ENCODE results near the gene AARS2. TPM values are rescaled to one million over a fixed set of nuclear protein-coding genes. Genes with fewer than 3 reads are reported as not detected.

The AARS2 gene
- polyA plus RNA-seq, 2 of the 4 experiments (the other 2 are of a cell fraction) = 4.3 to 6.2 TPM

GRCh38 chr6:44284867-44285266 is 28.3 kb downstream of the AARS2 start:
- Histone ChIP-seq H3K9me3 (no peaks in the 10 kb centered on the region), H3K4me1 (no peaks in the 10 kb centered on the region), H3K27ac (no peak overlapping the region), H3K4me2 (no peak overlapping the region), H3K4me3 (no peak overlapping the region)
- ChIA-PET POLR2A (no interaction called here), CTCF (interaction anchor here (1.8 to 5.4 kb wide), 3 partner anchors 17 to 28 kb away, joined by 7 to 25 read pairs (median 7); partner anchors contain the start of gene AARS2)
- WGBS (ENCODE audit: missing lambda C conversion rate) = 0% methylated on average over 4 of the region's 4 CpGs
- ATAC-seq = no peak
- DNase-seq (ENCODE audit: low read depth in 1 of 2, low spot score in 1 of 2) = no peak
- TF ChIP-seq BCL3 (IDR thresholded peaks at IDR 0.05) (no peak), E2F6 (IDR thresholded peaks at IDR 0.05; ENCODE audit: borderline replicate concordance, low read depth) (no peak)
- FAIRE-seq = no peak

- POLR2A ChIA-PET = no interaction called here
- CTCF ChIA-PET = interaction anchor here (0.8 to 5.4 kb wide), 6 partner anchors 16 to 55 kb away, joined by 3 to 25 read pairs (median 6); partner anchors contain the start of gene AARS2
- H3K4me3 ChIP-seq = no peak overlapping the region
- DNase-seq (ENCODE audit: low read depth in 1 of 2, low spot score in 1 of 2) (no peak), ATAC-seq (no peak), FAIRE-seq (no peak)
- TF ChIP-seq JUNB (IDR thresholded peaks at IDR 0.05) (no peak), ZC3H11A (IDR thresholded peaks at IDR 0.05) (no peak), USF2 (IDR thresholded peaks at IDR 0.05) (no peak), RFX5 (IDR thresholded peaks at IDR 0.05) (no peak), KDM5A (IDR thresholded peaks at IDR 0.05) (no peak), EHMT2 (IDR thresholded peaks at IDR 0.05; ENCODE audit: low read depth) (no peak), HMGXB4 (CRISPR knock-in tag; IDR thresholded peaks at IDR 0.05; ENCODE audit: borderline replicate concordance) (no peak), SREBF2 (IDR thresholded peaks at IDR 0.05) (no peak), ESRRA (IDR thresholded peaks at IDR 0.05; ENCODE audit: borderline replicate concordance, low read length) (no peak), RCOR1 (IDR thresholded peaks at IDR 0.05; ENCODE audit: low read depth, low read length) (no peak), E2F6 (IDR thresholded peaks at IDR 0.05; ENCODE audit: borderline replicate concordance, low read depth) (no peak), FOSB (CRISPR knock-in tag; IDR thresholded peaks at IDR 0.05) (no peak), JUN (IDR thresholded peaks at IDR 0.05) (no peak), HES2 (IDR thresholded peaks at IDR 0.05) (no peak), GATA3 (IDR thresholded peaks at IDR 0.05; ENCODE audit: borderline replicate concordance) (no peak), EHF (CRISPR knock-in tag; IDR thresholded peaks at IDR 0.05) (no peak)
- no peaks in the 10 kb centered on the region for H3K4me1 ChIP-seq
- H3K4me2 ChIP-seq = no peak overlapping the region
- 0% methylated on average over 2 of the region's 2 CpGs for WGBS (ENCODE audit: missing lambda C conversion rate)
- H3K9me3 ChIP-seq = no peaks in the 10 kb centered on the region
- no peak overlapping the region for H3K27ac ChIP-seq
Measured at GRCh38 chr6:44284121-44284520, 29.0 kb downstream of the AARS2 start.
